ENCODE measurements around the gene WNT1.

Gene WNT1

GRCh38 chr12:48961331-48961730 is 16.8 kb upstream of the WNT1 start:
- WGBS, 2 experiments (ENCODE audit: insufficient coverage in 2 of 2) = 73 to 88% methylated on average over 1 to 2 of the region's 4 CpGs
- H3K27ac ChIP-seq (ENCODE audit: low read depth, low read length, severe bottlenecking) = no peak overlapping the region
- no peaks in the 10 kb centered on the region for H3K36me3 ChIP-seq (ENCODE audit: control insufficient read depth, insufficient read depth, low read length)
- no peak overlapping the region for H3K4me3 ChIP-seq (ENCODE audit: extremely low read depth, insufficient read depth, low read length, poor library complexity, severe bottlenecking)
- H3K9me3 ChIP-seq (ENCODE audit: control insufficient read depth, low read length) = no peaks in the 10 kb centered on the region
- H3K4me1 ChIP-seq (ENCODE audit: control insufficient read depth, insufficient read depth, low read length, poor library complexity, severe bottlenecking) = peaks cover 9% of the 10 kb centered on the region

- H3K9me3 ChIP-seq (ENCODE audit: control insufficient read depth, low read length) = no peaks in the 10 kb centered on the region
- no peak overlapping the region for H3K27ac ChIP-seq (ENCODE audit: low read depth, low read length, severe bottlenecking)
- H3K36me3 ChIP-seq (ENCODE audit: control insufficient read depth, insufficient read depth, low read length) = no peaks in the 10 kb centered on the region
- H3K4me1 ChIP-seq (ENCODE audit: control insufficient read depth, insufficient read depth, low read length, poor library complexity, severe bottlenecking) = peaks cover 9% of the 10 kb centered on the region
- H3K4me3 ChIP-seq (ENCODE audit: extremely low read depth, insufficient read depth, low read length, poor library complexity, severe bottlenecking) = no peak overlapping the region
Measured at GRCh38 chr12:48961801-48962200, 16.3 kb upstream of the WNT1 start.

GRCh38 chr12:48965298-48965838 is 12.8 kb upstream of the WNT1 start:
- no peaks in the 10 kb centered on the region for H3K36me3 ChIP-seq (ENCODE audit: control insufficient read depth, insufficient read depth, low read length)
- peaks cover 12% of the 10 kb centered on the region for H3K4me1 ChIP-seq (ENCODE audit: control insufficient read depth, insufficient read depth, low read length, poor library complexity, severe bottlenecking)
- H3K9me3 ChIP-seq (ENCODE audit: control insufficient read depth, low read length) = no peaks in the 10 kb centered on the region
- no peak overlapping the region for H3K4me3 ChIP-seq (ENCODE audit: extremely low read depth, insufficient read depth, low read length, poor library complexity, severe bottlenecking)
- no peak overlapping the region for H3K27ac ChIP-seq (ENCODE audit: low read depth, low read length, severe bottlenecking)

- WGBS, 2 experiments (ENCODE audit: insufficient coverage in 2 of 2) = 83 to 91% methylated on average over 18 to 20 of the region's 20 CpGs
- no peak overlapping the region for H3K4me3 ChIP-seq (ENCODE audit: extremely low read depth, insufficient read depth, low read length, poor library complexity, severe bottlenecking)
- H3K9me3 ChIP-seq (ENCODE audit: control insufficient read depth, low read length) = no peaks in the 10 kb centered on the region
- H3K27ac ChIP-seq (ENCODE audit: low read depth, low read length, severe bottlenecking) = no peak overlapping the region
- H3K36me3 ChIP-seq (ENCODE audit: control insufficient read depth, insufficient read depth, low read length) = no peaks in the 10 kb centered on the region
- peaks cover 16% of the 10 kb centered on the region for H3K4me1 ChIP-seq (ENCODE audit: control insufficient read depth, insufficient read depth, low read length, poor library complexity, severe bottlenecking)
Measured at GRCh38 chr12:48966177-48966895, 11.8 kb upstream of the WNT1 start.

- no peak overlapping the region for H3K4me3 ChIP-seq (ENCODE audit: extremely low read depth, insufficient read depth, low read length, poor library complexity, severe bottlenecking)
- no peak overlapping the region for H3K27ac ChIP-seq (ENCODE audit: low read depth, low read length, severe bottlenecking)
- H3K4me1 ChIP-seq (ENCODE audit: control insufficient read depth, insufficient read depth, low read length, poor library complexity, severe bottlenecking) = peaks cover 12% of the 10 kb centered on the region
- no peaks in the 10 kb centered on the region for H3K36me3 ChIP-seq (ENCODE audit: control insufficient read depth, insufficient read depth, low read length)
- H3K9me3 ChIP-seq (ENCODE audit: control insufficient read depth, low read length) = no peaks in the 10 kb centered on the region
- 31 to 61% methylated on average over 3 to 4 of the region's 7 CpGs for WGBS, 2 experiments (ENCODE audit: insufficient coverage in 2 of 2)
Measured at GRCh38 chr12:48967991-48968390, 10.1 kb upstream of the WNT1 start.

- no peaks in the 10 kb centered on the region for H3K9me3 ChIP-seq (ENCODE audit: control insufficient read depth, low read length)
- H3K4me1 ChIP-seq (ENCODE audit: control insufficient read depth, insufficient read depth, low read length, poor library complexity, severe bottlenecking) = peaks cover 12% of the 10 kb centered on the region
- no peaks in the 10 kb centered on the region for H3K36me3 ChIP-seq (ENCODE audit: control insufficient read depth, insufficient read depth, low read length)
- H3K4me3 ChIP-seq (ENCODE audit: extremely low read depth, insufficient read depth, low read length, poor library complexity, severe bottlenecking) = no peak overlapping the region
- WGBS, 2 experiments (ENCODE audit: insufficient coverage in 2 of 2) = 29 to 33% methylated on average over 1 to 2 of the region's 3 CpGs
- H3K27ac ChIP-seq (ENCODE audit: low read depth, low read length, severe bottlenecking) = no peak overlapping the region
Measured at GRCh38 chr12:48968467-48968866, 9.7 kb upstream of the WNT1 start.

- peaks cover 12% of the 10 kb centered on the region for H3K4me1 ChIP-seq (ENCODE audit: control insufficient read depth, insufficient read depth, low read length, poor library complexity, severe bottlenecking)
- H3K9me3 ChIP-seq (ENCODE audit: control insufficient read depth, low read length) = no peaks in the 10 kb centered on the region
- WGBS, 2 experiments (ENCODE audit: insufficient coverage in 2 of 2) = 25 to 30% methylated on average over 4 to 5 of the region's 8 CpGs
- no peak overlapping the region for H3K27ac ChIP-seq (ENCODE audit: low read depth, low read length, severe bottlenecking)
- no peak overlapping the region for H3K4me3 ChIP-seq (ENCODE audit: extremely low read depth, insufficient read depth, low read length, poor library complexity, severe bottlenecking)
- no peaks in the 10 kb centered on the region for H3K36me3 ChIP-seq (ENCODE audit: control insufficient read depth, insufficient read depth, low read length)
Measured at GRCh38 chr12:48969160-48969771, 8.9 kb upstream of the WNT1 start.

- no peaks in the 10 kb centered on the region for H3K9me3 ChIP-seq (ENCODE audit: control insufficient read depth, low read length)
- no peak overlapping the region for H3K27ac ChIP-seq (ENCODE audit: low read depth, low read length, severe bottlenecking)
- no peak overlapping the region for H3K4me3 ChIP-seq (ENCODE audit: extremely low read depth, insufficient read depth, low read length, poor library complexity, severe bottlenecking)
- no peaks in the 10 kb centered on the region for H3K36me3 ChIP-seq (ENCODE audit: control insufficient read depth, insufficient read depth, low read length)
- WGBS, 2 experiments (ENCODE audit: insufficient coverage in 2 of 2) = 6 to 9% methylated on average over 52 to 71 of the region's 77 CpGs
- H3K4me1 ChIP-seq (ENCODE audit: control insufficient read depth, insufficient read depth, low read length, poor library complexity, severe bottlenecking) = peaks cover 12% of the 10 kb centered on the region
Measured at GRCh38 chr12:48969833-48970701, 8.1 kb upstream of the WNT1 start.

- Histone ChIP-seq H3K36me3 (ENCODE audit: control insufficient read depth, insufficient read depth, low read length) (no peaks in the 10 kb centered on the region), H3K27ac (ENCODE audit: low read depth, low read length, severe bottlenecking) (no peak overlapping the region), H3K4me1 (ENCODE audit: control insufficient read depth, insufficient read depth, low read length, poor library complexity, severe bottlenecking) (peaks cover 12% of the 10 kb centered on the region), H3K4me3 (ENCODE audit: extremely low read depth, insufficient read depth, low read length, poor library complexity, severe bottlenecking) (peak overlapping the region; percentile 25), H3K9me3 (ENCODE audit: control insufficient read depth, low read length) (no peaks in the 10 kb centered on the region)
- 20 to 25% methylated on average over 5 to 8 of the region's 10 CpGs for WGBS, 2 experiments (ENCODE audit: insufficient coverage in 2 of 2)
Measured at GRCh38 chr12:48970702-48971334, 7.3 kb upstream of the WNT1 start.

GRCh38 chr12:48972213-48972951 is 5.7 kb upstream of the WNT1 start:
- WGBS, 2 experiments (ENCODE audit: insufficient coverage in 2 of 2) = 80 to 83% methylated on average over 16 to 22 of the region's 23 CpGs
- Histone ChIP-seq H3K36me3 (ENCODE audit: control insufficient read depth, insufficient read depth, low read length) (no peaks in the 10 kb centered on the region), H3K9me3 (ENCODE audit: control insufficient read depth, low read length) (no peaks in the 10 kb centered on the region)

More at GRCh38 chr12:48972213-48972951, 5.7 kb upstream of the WNT1 start:
- Histone ChIP-seq H3K4me3 (ENCODE audit: extremely low read depth, insufficient read depth, low read length, poor library complexity, severe bottlenecking) (no peak overlapping the region), H3K4me1 (ENCODE audit: control insufficient read depth, insufficient read depth, low read length, poor library complexity, severe bottlenecking) (peaks cover 12% of the 10 kb centered on the region), H3K27ac (ENCODE audit: low read depth, low read length, severe bottlenecking) (no peak overlapping the region)

Data from mesodermal cell (in vitro differentiated cells).